Esophagus squamous epithelium (tissue), 5 donors: ENCODE results near the gene SIGLECL1. TPM values are rescaled to one million over a fixed set of nuclear protein-coding genes. Genes with fewer than 3 reads are reported as not detected.

Experiments
- DNase-seq: peaks from one replicate; lab custom pipeline; 2025; lab: John Stamatoyannopoulos, UW
- H3K27ac ChIP-seq, 4 donors: fragments of 200-600 bp; sonication (generic); one replicate each; pipeline ENCODE4 v1.5.1; 2016 to 2019; ENCODE audit warnings: mild to moderate bottlenecking in 1 of 4
- H3K27me3 ChIP-seq, 4 donors: fragments of 200-600 bp; sonication (generic); 1 replicate in 3 of 4; 2 replicates in 1 of 4; pipeline versions ENCODE4 v1.5.1 to v1.6.0; 2017 to 2021; ENCODE audit warnings: antibody characterized with exemption in 1 of 4
- H3K36me3 ChIP-seq, 3 donors: fragments of 200-600 bp; sonication (generic); one replicate each; pipeline ENCODE4 v1.5.1; 2016 to 2019
- H3K4me1 ChIP-seq, 3 donors: fragments of 200-600 bp; sonication (generic); one replicate each; pipeline ENCODE4 v1.5.1; 2017 to 2019
- H3K4me3 ChIP-seq, 4 donors: fragments of 200-600 bp; sonication (generic); 1 replicate in 3 of 4; 2 replicates in 1 of 4; pipeline ENCODE4 v1.5.1; 2016 to 2019; ENCODE audit warnings: mild to moderate bottlenecking in 2 of 4, moderate library complexity in 1 of 4
- H3K9me3 ChIP-seq, 3 donors: fragments of 200-600 bp; sonication (generic); one replicate each; pipeline ENCODE4 v1.5.1; 2016 to 2019
- POLR2A ChIP-seq, 4 donors: fragments of 450-650 bp; IDR thresholded peaks; one replicate each; pipeline ENCODE4 v1.6.1; 2017; ENCODE audit warnings: antibody characterized with exemption in 4 of 4, mild to moderate bottlenecking in 4 of 4, moderate library complexity in 3 of 4
- WGBS, 2 donors: methylation state at CpG; one replicate each; pipeline ENCODE4 v1.1.5; 2018; 5-methylcytosine and 5-hydroxymethylcytosine counted together
- intact Hi-C: fragments of 100-400 bp; cut with DNase I; formaldehyde crosslinking; loops from one replicate; pipeline ENCODE4 v1.15.0; 2022
- total RNA-seq, 4 donors: library from RNA; depleted of rRNA; stranded (reverse); fragments of >200 nt; gene quantifications; one replicate each; pipeline ENCODE4 v1.1.0, GENCODE V29; 2016
- TF ChIP-seq, protein P1 (sequence below), 6 experiments: fragments of 450-650 bp in 4 of 6; fragments of 200-600 bp in 2 of 6; sonication (generic) in 2 of 6; IDR thresholded peaks; one replicate each; pipeline ENCODE4 v1.5.1; 2016 to 2019; ENCODE audit warnings: antibody characterized with exemption in 6 of 6, mild to moderate bottlenecking in 4 of 6, moderate library complexity in 4 of 6
- donor health status: DM: yes; HTN: yes; CAD: no.

The SIGLECL1 gene
- total RNA-seq, 4 donors from 2014 or later, result not detected

DNA sequence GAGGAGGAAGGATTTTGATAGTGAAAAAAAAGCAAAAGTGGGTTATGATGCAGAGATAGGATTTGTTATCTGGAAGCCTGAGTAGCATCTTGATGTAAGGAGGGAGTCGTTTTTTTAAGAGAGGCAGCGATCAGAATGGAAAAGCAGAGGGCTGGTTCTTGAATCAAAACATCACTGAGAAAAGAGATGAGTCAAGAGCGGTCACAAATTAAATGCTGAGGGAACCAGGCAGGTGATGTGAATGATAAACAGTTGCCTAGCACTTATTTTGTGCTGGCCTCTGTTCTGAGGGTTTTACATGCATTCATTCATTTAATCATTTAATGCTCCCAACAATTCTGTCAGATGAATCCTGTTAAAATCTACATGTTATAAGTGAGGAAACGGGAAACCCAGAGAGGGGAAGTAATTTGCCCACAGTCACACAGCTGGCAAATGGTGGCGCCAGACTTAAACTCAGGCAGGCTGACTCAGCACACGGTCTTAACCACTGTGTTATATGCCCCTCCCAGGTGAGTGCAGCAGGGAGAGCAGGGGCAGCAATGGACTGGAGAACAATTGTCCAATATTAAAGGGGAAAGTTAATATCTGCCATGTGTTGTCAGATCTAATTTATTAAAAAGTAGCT is 21.4 kb downstream of the SIGLECL1 start:
- no peaks in the 10 kb centered on the region for H3K4me1 ChIP-seq
- WGBS, 2 donors, result 45 to 53% methylated on average over 6 of the region's 6 CpGs
- no peak for DNase-seq
- H3K4me3 ChIP-seq, result no peak overlapping the region
- no peak for TF ChIP-seq POLR2A (IDR thresholded peaks at IDR 0.05)
- TF ChIP-seq, protein P1, sequence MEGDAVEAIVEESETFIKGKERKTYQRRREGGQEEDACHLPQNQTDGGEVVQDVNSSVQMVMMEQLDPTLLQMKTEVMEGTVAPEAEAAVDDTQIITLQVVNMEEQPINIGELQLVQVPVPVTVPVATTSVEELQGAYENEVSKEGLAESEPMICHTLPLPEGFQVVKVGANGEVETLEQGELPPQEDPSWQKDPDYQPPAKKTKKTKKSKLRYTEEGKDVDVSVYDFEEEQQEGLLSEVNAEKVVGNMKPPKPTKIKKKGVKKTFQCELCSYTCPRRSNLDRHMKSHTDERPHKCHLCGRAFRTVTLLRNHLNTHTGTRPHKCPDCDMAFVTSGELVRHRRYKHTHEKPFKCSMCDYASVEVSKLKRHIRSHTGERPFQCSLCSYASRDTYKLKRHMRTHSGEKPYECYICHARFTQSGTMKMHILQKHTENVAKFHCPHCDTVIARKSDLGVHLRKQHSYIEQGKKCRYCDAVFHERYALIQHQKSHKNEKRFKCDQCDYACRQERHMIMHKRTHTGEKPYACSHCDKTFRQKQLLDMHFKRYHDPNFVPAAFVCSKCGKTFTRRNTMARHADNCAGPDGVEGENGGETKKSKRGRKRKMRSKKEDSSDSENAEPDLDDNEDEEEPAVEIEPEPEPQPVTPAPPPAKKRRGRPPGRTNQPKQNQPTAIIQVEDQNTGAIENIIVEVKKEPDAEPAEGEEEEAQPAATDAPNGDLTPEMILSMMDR (IDR thresholded peaks at IDR 0.05), result no peak
- H3K9me3 ChIP-seq, result no peaks in the 10 kb centered on the region
- no peak overlapping the region for H3K27ac ChIP-seq
- H3K36me3 ChIP-seq, result no peaks in the 10 kb centered on the region
- intact Hi-C loops, result no loop called here
- H3K27me3 ChIP-seq, result peaks cover 0 to 24% (median 0%) of the 10 kb centered on the region in 4 donors

DNA sequence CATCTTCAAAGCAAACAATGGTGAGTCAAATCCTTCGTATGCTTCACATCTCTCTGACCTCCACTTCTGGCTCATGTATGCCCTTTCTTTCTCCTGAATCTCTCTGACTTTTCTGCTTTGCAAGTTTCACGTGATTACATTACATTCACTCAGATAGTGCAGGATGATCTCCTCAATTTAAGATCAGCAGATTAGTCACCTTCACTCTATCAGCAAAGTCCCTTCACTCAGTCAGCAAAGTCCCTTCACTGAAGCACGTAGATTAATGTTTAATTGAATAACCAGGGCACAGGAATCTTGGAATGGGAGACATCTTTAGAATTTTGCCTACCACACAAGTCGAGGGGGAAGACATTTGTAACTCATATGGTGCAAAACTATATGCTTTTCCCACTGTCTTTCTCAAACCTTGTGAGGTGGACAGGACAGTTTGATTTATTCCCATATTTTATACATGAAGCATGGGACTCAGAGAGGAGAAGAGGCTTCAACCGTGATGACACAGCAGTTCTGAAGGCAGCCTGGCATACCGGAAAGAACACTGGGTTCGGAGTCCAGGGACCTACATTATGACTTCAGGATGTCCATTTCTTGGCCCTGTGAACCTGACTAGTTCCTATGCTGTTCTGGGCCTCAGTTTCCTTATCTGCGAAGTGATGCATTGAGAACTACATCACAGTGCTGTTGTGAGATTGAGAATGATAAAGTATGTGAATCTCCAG is 23.3 kb downstream of the SIGLECL1 start:
- intact Hi-C loops, result no loop called here
- H3K36me3 ChIP-seq, result no peaks in the 10 kb centered on the region
- H3K9me3 ChIP-seq, result no peaks in the 10 kb centered on the region
- no peak for TF ChIP-seq POLR2A (IDR thresholded peaks at IDR 0.05)
- TF ChIP-seq, protein P1 (IDR thresholded peaks at IDR 0.05), result no peak
- no peak overlapping the region for H3K27ac ChIP-seq
- no peak overlapping the region for H3K4me3 ChIP-seq
- H3K27me3 ChIP-seq, result peaks cover 0 to 33% (median 0%) of the 10 kb centered on the region in 4 donors
- no peaks in the 10 kb centered on the region for H3K4me1 ChIP-seq
- 66 to 75% methylated on average over 8 of the region's 8 CpGs for WGBS, 2 donors
- no peak for DNase-seq

DNA sequence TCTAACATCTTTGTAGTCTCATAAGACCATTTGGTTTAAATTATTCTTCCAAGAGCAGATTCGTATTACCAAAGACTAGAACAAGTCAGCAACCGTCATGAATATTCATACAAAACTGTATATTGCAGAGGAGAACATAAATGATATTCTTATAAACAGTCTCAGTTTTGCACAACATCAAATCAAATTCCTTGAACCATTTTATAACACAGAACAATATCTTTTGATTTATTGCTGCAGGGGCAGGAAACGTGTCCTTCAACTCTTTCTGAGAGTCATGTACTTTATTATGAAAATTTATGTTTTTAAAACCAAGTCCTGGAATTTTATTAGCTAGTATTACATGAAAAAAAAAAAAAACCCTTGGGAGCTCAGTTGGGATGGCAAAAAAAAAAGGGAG is 26.2 kb downstream of the SIGLECL1 start:
- no peak overlapping the region for H3K27ac ChIP-seq
- no peaks in the 10 kb centered on the region for H3K4me1 ChIP-seq
- TF ChIP-seq, protein P1 (IDR thresholded peaks at IDR 0.05), result no peak
- no peak for TF ChIP-seq POLR2A (IDR thresholded peaks at IDR 0.05)
- intact Hi-C loops, result no loop called here
- H3K9me3 ChIP-seq, result no peaks in the 10 kb centered on the region
- no peak for DNase-seq
- H3K27me3 ChIP-seq, result peaks cover 0 to 30% (median 0%) of the 10 kb centered on the region in 4 donors
- H3K4me3 ChIP-seq, result no peak overlapping the region
- H3K36me3 ChIP-seq, result no peaks in the 10 kb centered on the region
- 60 to 65% methylated on average over 3 of the region's 3 CpGs for WGBS, 2 donors

DNA sequence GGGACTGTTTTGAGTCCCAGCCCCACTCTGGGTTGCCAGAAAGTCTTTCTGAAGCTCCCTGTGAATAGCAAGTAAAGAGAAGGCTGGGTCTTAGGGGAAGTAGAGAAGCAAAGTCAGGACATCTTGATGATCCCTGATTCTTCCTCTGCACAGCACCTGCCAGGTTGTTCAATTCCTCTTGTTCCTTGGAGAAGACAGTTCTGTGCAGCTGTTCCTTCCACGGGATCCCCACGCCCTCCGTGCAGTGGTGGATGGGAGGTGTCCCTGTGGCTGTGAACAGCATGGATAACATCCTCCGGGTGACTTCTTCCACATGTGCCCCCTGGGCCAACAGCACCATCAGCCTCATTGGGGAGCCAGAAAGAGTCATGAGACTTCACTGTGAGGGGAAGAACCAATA is 31.5 kb downstream of the SIGLECL1 start:
- Histone ChIP-seq H3K27ac (no peak overlapping the region), H3K9me3 (no peaks in the 10 kb centered on the region), H3K36me3 (no peaks in the 10 kb centered on the region), H3K4me1 (no peaks in the 10 kb centered on the region), H3K4me3 (no peak overlapping the region), H3K27me3 (peaks cover 0 to 32% (median 0%) of the 10 kb centered on the region in 4 donors)
- 40% methylated on average over 3 of the region's 4 CpGs; no CpG with 5 or more reads in 1 of the 2 donors for WGBS, 2 donors
- no peak for DNase-seq
- TF ChIP-seq, protein P1 (IDR thresholded peaks at IDR 0.05), result no peak
- no peak for TF ChIP-seq POLR2A (IDR thresholded peaks at IDR 0.05)
- intact Hi-C loops, result no loop called here

DNA sequence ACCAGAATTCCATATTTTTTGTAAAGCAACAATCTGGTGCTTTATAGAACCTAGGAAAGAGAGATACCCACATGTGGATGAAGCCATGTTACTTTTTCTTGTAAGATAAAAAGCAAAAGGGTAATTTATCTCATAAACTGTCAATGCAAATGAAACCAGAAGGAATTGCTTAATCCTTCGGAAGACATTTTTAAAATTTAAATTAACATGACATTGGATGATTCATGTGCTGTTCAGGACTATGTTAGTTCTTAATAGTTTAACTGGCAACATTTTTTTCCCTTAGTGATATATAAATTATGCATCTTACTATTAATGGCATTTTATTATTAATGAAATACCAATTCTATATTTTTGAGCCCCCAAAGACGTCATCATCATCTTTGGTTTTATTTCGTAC is 34.8 kb downstream of the SIGLECL1 start:
- H3K9me3 ChIP-seq, result no peaks in the 10 kb centered on the region
- H3K27ac ChIP-seq, result no peak overlapping the region
- WGBS, 2 donors, result 69 to 75% methylated on average over 3 of the region's 3 CpGs
- TF ChIP-seq, protein P1 (IDR thresholded peaks at IDR 0.05), result no peak
- no peak for TF ChIP-seq POLR2A (IDR thresholded peaks at IDR 0.05)
- no peak overlapping the region for H3K4me3 ChIP-seq
- H3K27me3 ChIP-seq, result peaks cover 0 to 24% (median 0%) of the 10 kb centered on the region in 4 donors
- no peak for DNase-seq
- no peaks in the 10 kb centered on the region for H3K4me1 ChIP-seq
- intact Hi-C loops, result no loop called here
- no peaks in the 10 kb centered on the region for H3K36me3 ChIP-seq
